ENCODE data around the gene KLF17. TPM values are rescaled to one million over a fixed set of nuclear protein-coding genes. Genes with fewer than 3 reads are reported as not detected.

Gene KLF17
- polyA plus RNA-seq, 4 donors: 0.03 TPM; not detected in 3

DNA sequence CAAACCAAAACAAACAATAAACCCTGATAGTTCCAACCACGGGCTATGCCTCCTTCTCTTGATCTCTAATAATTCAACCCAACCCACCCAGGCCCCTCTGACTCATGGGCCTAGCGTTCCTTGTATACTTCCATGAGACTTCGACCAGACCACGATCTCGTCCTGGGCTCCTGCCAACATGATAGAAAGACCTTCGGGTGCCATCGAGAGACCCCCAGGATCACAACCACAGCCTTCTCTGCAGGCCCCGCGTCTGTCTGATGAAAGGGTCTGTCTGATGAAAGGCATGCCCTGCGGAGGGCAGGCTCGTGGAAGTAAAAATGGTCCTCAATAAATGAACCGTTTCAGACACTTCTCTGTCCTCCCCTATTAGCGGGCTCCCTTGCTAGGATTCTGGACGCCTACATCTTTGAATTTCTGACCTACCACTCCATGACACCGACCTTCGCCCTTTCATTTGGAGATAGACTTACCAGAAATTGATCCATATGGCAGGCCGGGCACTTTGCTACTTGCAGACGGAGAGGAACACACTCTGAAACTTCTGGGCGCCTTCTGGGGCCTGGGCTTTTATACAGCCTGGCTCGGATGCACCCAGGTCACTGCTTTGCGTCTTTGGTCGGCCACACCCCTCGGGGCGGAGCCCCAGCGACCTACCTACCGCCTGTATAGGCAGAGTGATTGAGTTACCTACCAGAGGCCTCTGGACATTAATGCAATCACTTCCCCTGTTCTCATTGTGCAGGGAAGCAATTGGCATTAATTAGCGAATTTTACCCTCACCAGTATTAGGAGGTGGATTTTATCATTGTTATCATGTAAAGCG lies 28.1 kb downstream of the KLF17 start:
- no peak for DNase-seq (ENCODE audit: low read depth in 4 of 4, low spot score in 2 of 4)

DNA sequence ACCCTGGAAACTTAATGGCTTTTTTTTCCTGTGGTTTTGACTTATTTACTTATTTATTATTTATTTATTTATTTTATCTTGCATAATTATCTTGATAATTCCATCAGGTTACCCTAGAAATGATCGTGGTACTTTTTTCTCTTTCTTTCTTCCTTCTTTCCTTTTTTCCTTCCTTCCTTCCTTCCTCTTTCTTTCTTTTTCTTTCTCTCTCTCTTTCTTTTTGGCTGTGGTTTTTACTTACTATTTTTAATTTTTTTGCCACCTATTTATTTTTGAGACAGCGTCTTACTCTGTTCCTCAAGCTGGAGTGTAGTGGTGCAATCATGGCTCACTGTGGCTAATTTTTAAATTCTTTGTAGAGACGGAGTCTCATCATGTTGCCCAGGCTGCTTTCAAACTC lies 29.0 kb downstream of the KLF17 start:
- DNase-seq (ENCODE audit: low read depth in 4 of 4, low spot score in 2 of 4): no peak

DNA sequence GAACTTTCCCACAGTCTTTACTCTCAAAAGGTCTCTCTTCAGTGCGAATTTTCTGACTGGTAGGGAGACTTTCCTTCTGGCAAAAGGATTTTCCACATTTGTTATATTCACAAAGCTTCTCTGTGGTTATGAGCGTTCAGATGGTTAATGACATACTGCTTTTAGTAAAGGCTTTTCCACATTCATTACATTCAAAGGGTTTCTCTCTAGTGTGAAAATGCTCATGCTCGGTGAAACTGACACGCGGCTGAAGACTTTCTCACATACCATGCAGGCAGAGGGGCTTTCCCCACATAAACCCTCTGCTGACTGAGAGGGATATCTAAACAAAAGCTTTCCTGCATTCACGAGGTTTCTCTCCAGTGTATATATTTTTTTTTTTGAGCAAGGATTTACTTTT lies 32.7 kb downstream of the KLF17 start:
- no peak for DNase-seq (ENCODE audit: low read depth in 4 of 4, low spot score in 2 of 4)

DNA sequence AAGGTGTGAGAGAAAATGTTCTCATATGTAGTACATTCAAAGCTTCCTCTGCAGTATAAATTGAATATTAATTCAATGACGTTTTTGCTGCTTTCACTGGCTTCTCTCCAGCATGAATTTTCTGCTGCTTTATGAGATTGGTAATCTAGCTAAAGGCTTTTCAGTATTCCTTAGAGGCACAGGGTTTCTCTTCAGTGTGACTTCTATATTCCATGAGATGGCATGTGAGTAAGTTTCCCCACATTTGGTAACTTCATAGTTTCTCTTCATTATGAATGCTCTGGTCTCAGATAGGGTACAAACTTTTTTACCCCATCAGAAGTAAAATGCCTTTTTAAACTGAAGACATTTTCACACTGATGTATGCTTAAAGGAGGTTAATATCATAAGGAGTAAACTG lies 33.2 kb downstream of the KLF17 start:
- DNase-seq (ENCODE audit: low read depth in 4 of 4, low spot score in 2 of 4): no peak

DNA sequence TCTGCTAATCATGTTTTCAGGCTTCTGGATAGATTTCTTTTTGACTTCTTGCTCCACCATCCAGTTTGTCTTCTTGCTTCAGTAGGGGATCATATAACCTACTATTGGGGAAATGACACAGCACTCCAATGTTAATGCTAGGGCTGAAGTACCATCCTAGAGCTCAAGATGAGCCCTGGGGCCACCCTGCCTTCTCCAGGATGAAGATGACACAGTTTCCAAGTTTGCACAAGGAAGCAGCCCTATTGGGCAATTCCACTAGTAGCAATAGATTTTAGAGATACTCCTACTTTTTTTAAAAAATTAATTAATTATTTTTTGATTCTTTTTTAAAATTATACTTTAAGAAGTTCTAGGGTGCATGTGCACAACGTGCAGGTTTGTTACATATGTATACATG lies 34.1 kb downstream of the KLF17 start:
- no peak for DNase-seq (ENCODE audit: low read depth in 4 of 4, low spot score in 2 of 4)

DNA sequence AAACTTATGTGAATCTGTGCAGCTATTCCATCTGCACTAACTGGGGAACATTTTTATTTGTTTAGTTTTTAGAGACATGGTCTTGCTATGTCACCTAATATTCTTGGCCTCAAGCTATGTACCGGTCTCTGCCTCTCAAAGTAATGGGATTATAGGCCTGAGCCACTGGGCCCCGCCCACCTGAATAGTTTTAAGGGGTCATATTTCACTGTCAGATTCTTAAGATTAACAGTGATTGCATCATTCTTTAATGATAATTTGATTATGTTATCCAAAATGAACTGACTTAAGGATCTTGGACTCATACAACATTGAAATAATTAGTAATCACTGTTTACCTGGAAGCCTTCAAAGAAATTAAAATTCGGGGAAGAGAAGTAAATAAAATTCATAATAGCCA lies 35.4 kb downstream of the KLF17 start:
- no peak for DNase-seq (ENCODE audit: low read depth in 4 of 4, low spot score in 2 of 4)

DNA sequence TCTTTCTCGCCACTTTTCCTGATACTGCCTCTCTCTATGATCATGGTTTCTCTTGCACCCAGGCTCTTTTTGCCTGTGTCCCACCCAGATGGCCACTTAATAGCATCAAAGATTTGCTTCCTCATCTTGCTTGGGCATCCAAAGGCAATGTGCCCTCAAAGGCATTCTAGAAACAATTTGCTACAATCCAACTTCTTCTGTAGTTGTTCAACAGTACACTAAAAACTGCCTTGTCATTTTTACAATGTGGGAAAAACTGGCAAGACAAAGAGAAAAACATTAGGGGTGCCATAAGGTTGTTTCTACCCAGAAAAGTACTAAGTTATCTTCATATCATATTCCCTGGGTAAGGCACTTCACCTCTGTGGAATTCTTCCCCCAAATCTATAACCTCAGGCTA lies 39.3 kb downstream of the KLF17 start:
- no peak for DNase-seq (ENCODE audit: low read depth in 4 of 4, low spot score in 2 of 4)

DNA sequence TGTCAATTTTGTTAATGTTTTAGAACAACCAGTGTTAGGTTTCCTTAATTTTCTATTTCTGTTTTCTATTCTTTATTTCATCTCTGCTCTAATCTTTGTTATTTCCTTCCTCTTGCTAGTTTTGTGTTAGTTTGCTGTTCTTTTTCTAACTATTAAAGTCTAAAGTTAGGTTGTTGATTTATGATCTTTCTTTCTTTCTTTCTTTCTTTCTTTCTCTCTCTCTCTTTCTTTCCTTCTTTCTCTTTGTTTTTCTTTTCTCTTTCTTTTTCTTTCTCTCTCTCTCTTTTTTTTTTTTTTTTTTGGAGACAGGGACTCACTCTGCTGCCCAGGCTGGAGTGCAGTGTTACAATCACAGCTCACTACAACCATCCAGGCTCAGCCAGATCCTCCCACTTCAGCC lies 40.2 kb downstream of the KLF17 start:
- DNase-seq (ENCODE audit: low read depth in 4 of 4, low spot score in 2 of 4): no peak

DNA sequence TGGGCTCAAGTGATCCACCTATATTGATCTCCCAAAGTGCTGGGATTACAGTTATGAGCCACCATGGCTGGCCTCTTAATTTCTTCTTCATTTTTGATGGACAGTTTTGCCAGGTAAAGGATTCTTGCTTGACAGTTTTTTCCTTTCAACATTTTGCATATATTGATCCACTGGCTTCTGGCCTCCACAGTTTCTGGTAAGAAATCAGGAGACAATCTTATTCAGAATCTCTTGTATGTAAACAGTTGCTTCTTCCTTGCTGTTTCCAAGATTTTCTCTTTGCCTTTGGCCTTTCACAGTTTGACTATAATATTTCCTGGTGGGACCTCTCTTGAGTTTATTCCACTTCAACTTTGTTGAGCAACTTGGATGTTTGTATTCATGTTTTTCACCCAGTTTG lies 42.9 kb downstream of the KLF17 start:
- no peak for DNase-seq (ENCODE audit: low read depth in 4 of 4, low spot score in 2 of 4)

DNA sequence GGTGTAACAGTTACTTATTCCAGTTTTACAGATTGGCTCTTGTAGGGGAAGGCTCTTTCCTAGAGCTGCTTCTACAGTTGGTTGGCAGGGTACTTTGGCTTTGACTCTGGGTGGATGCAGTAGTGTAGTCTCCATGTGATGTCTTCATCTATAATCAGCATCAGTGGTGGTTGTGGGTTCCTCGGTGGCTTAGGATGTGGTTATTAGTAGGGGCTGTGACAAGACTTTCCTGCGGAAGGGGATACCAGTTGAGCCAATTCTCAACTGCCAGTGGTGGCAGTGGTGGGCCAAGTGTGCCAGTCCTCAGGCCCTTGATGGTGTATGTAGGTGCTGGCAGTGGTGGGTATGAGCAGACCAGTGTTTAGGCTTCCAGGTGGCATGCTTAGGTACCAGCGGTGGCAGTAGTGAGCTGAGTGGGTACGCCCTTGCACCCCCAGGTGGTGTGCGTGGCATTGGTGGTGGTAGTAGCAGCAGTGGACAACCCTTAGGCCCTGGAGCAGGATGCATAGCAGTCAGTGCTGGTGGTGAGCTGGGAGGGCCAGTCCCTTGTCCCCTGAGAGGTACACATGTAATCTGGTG lies 50.0 kb downstream of the KLF17 start:
- no peak for DNase-seq (ENCODE audit: low read depth in 4 of 4, low spot score in 2 of 4)

DNA sequence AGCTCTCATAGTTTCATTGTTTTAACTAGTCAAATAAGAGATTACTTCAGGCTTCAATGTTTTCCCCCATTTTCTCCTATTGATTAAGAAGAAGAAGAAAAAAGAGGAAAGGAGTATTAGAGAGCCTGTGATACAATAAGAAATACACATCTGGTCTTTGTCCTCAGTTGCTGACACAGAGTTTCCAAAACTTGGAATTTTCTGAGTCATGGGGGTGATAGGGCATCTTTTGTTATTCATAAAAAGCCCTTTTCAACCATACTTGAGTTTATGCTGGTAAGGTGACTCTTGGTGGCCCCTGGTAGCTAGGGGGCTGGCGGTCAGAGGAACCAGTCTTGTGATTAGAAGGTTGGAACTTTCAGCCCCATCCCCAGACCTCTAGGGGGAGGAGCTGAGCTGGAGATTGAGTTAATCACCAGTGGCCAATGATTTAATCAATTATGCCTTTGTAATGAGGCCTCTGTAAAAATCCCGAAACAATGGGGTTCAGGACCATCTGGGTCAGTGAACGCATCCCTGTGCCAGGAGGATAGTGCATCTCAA lies 51.7 kb downstream of the KLF17 start:
- no peak for DNase-seq (ENCODE audit: low read depth in 4 of 4, low spot score in 2 of 4)

DNA sequence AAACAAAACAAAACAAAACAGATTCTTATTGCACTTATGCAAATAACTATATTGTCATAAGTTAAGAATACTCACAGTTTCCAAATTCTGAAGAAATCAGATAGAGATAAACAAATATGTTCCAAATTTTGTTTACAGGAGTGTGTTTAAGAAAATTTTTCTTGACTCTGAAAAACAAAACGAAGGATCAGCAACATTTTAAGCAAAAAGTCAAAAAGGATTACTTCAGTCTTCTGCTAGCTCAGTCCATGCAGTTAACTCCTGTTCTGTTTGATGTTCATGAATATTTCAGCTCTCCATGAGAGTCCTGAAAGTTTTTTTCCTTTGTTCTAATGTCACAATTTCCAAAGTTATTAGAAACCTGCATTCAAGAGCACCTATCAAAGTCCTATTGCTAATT lies 56.0 kb downstream of the KLF17 start:
- DNase-seq (ENCODE audit: low read depth in 4 of 4, low spot score in 2 of 4): no peak

Other genes with a start within 250 kb of the KLF17 start
- 1 to 10 TPM; 1.2 to 2.4 (median 1.9) TPM for gene ARTN, start 185.0 kb upstream of the KLF17 start, polyA plus RNA-seq (ENCODE audit: insufficient read length in 4 of 4)
- gene IPO13, start 171.9 kb upstream of the KLF17 start, polyA plus RNA-seq (ENCODE audit: insufficient read length in 4 of 4): 10 to 100 TPM; 32.2 to 48.9 (median 39.3) TPM
- 10 to 100 TPM; 20.8 to 24.9 (median 22.9) TPM for gene DPH2, start 148.8 kb upstream of the KLF17 start, polyA plus RNA-seq (ENCODE audit: insufficient read length in 4 of 4)
- 100 to 1,000 TPM; 146 to 165 (median 151) TPM for gene ATP6V0B, start 143.9 kb upstream of the KLF17 start, polyA plus RNA-seq (ENCODE audit: insufficient read length in 4 of 4)
- 10 to 100 TPM; 37.3 to 58.4 (median 42.3) TPM for gene B4GALT2, start 139.6 kb upstream of the KLF17 start, polyA plus RNA-seq (ENCODE audit: insufficient read length in 4 of 4)
- gene CCDC24, start 127.2 kb upstream of the KLF17 start, polyA plus RNA-seq (ENCODE audit: insufficient read length in 4 of 4): 10 to 100 TPM; 13.2 to 30.1 (median 23.5) TPM
- gene SLC6A9, start 87.4 kb upstream of the KLF17 start, polyA plus RNA-seq (ENCODE audit: insufficient read length in 4 of 4): 1 to 10 TPM; 5.6 to 8.8 (median 6.9) TPM
- gene KLF18, start 22.8 kb downstream of the KLF17 start, polyA plus RNA-seq (ENCODE audit: insufficient read length in 4 of 4): not detected
- gene DMAP1, start 94.7 kb downstream of the KLF17 start, polyA plus RNA-seq (ENCODE audit: insufficient read length in 4 of 4): 10 to 100 TPM; 53.2 to 74.3 (median 61.3) TPM
- 100 to 1,000 TPM in 1 of 4 donors, 10 to 100 TPM in 3; 83.2 to 104 (median 91.7) TPM for gene ERI3, start 236.4 kb downstream of the KLF17 start, polyA plus RNA-seq (ENCODE audit: insufficient read length in 4 of 4)

All from left renal cortex interstitium (tissue), 4 donors.